T follicular helper cell (primary cell): ENCODE results near the gene AIFM1.

Experiments used
- DNase-seq: peaks from one replicate; pipeline ENCODE4 v3.0.0-alpha.2; 2020; ENCODE audit warnings: low read depth
- total RNA-seq, 2 experiments: gene quantifications; one replicate each; lab custom pipeline; 2026; lab: John Stamatoyannopoulos, UW

Gene AIFM1
- total RNA-seq = 38.5 to 48.0 reads per million in 2 experiments

- peak; percentile 80 for DNase-seq
Measured at GRCh38 chrX:130165703-130166502, at the start of gene AIFM1. Gene AIFM1 (minus strand): TSS chrX:130165841. CDS start chrX:130165656, 185 bp downstream.

- DNase-seq = no peak
Measured at GRCh38 chrX:130213376-130213775, 47.7 kb upstream of the AIFM1 start.

- no peak for DNase-seq
Measured at GRCh38 chrX:130212371-130212770, 46.7 kb upstream of the AIFM1 start.

- DNase-seq = no peak
Measured at GRCh38 chrX:130211415-130212186, 46.0 kb upstream of the AIFM1 start.

GRCh38 chrX:130204647-130205046, 39.0 kb upstream of the AIFM1 start:
- no peak for DNase-seq

GRCh38 chrX:130197464-130197863, 31.8 kb upstream of the AIFM1 start:
- no peak for DNase-seq

GRCh38 chrX:130196466-130196865, 30.8 kb upstream of the AIFM1 start:
- DNase-seq = no peak

- no peak for DNase-seq
Measured at GRCh38 chrX:130190801-130191200, 25.2 kb upstream of the AIFM1 start.

GRCh38 chrX:130186651-130187050, 21.0 kb upstream of the AIFM1 start:
- DNase-seq = no peak

- no peak for DNase-seq
Measured at GRCh38 chrX:130184857-130185256, 19.2 kb upstream of the AIFM1 start.

- DNase-seq = no peak
Measured at GRCh38 chrX:130184168-130184567, 18.5 kb upstream of the AIFM1 start.

GRCh38 chrX:130179579-130180215, 14.1 kb upstream of the AIFM1 start:
- DNase-seq = no peak

GRCh38 chrX:130179170-130179569, 13.5 kb upstream of the AIFM1 start:
- DNase-seq = no peak

GRCh38 chrX:130176942-130177341, 11.3 kb upstream of the AIFM1 start:
- DNase-seq = no peak

GRCh38 chrX:130176354-130176776, 10.7 kb upstream of the AIFM1 start:
- no peak for DNase-seq

- DNase-seq = no peak
Measured at GRCh38 chrX:130174937-130175336, 9.3 kb upstream of the AIFM1 start.

GRCh38 chrX:130174045-130174704, 8.5 kb upstream of the AIFM1 start:
- DNase-seq = no peak

- DNase-seq = no peak
Measured at GRCh38 chrX:130173190-130173895, 7.7 kb upstream of the AIFM1 start.

- no peak for DNase-seq
Measured at GRCh38 chrX:130172127-130172845, 6.6 kb upstream of the AIFM1 start.

- peak; percentile 22 for DNase-seq
Measured at GRCh38 chrX:130171446-130172126, 5.9 kb upstream of the AIFM1 start, which contains the start of gene RAB33A. Gene RAB33A (plus strand): TSS chrX:130171962. CDS start chrX:130172063, 101 bp downstream.
